ENCODE measurements around the gene MRE11. TPM values are rescaled to one million over a fixed set of nuclear protein-coding genes. Genes with fewer than 3 reads are reported as not detected.
"Not testable (repeated sequence)": the region's sequence is repeated elsewhere in the genome, so short reads cannot be mapped to it uniquely, and the experiment has no call there.

MRE11 gene
- total and polyA plus RNA-seq, 7 donors: 1.9 to 9.0 (median 7.9) TPM

- Histone ChIP-seq H3K27me3 (ENCODE audit: insufficient read depth in 3 of 3, low read length in 2 of 3) (peaks cover 5 to 35% (median 20%) of the 10 kb centered on the region in 3 donors), H3K4me3 (no peak overlapping the region), H3K36me3 (ENCODE audit: insufficient read depth in 1 of 2, low read depth in 1 of 2) (no peaks in the 10 kb centered on the region), H3K27ac (no peak overlapping the region), H3K4me1 (peaks cover 7% of the 10 kb centered on the region), H3K9me3 (no peaks in the 10 kb centered on the region)
- no peak for TF ChIP-seq CTCF (IDR thresholded peaks at IDR 0.05)
- intact Hi-C loops (cut with DNase I): no loop called here
- DNase-seq (no peak), ATAC-seq (no peak)
- WGBS, 3 donors: 7 to 17% (median 16%) methylated on average over 4 of the region's 4 CpGs
These were observed 93.2 kb downstream of the MRE11 start for GRCh38 chr11:94400457-94400838.

GRCh38 chr11:94400050-94400449, 93.6 kb downstream of the MRE11 start:
- 54 to 67% (median 60%) methylated on average over 4 of the region's 4 CpGs for WGBS, 3 donors
- Histone ChIP-seq H3K4me1 (peaks cover 7% of the 10 kb centered on the region), H3K4me3 (no peak overlapping the region), H3K27ac (no peak overlapping the region), H3K27me3 (ENCODE audit: insufficient read depth in 3 of 3, low read length in 2 of 3) (peaks cover 5 to 37% (median 20%) of the 10 kb centered on the region in 3 donors), H3K9me3 (no peaks in the 10 kb centered on the region), H3K36me3 (ENCODE audit: insufficient read depth in 1 of 2, low read depth in 1 of 2) (no peaks in the 10 kb centered on the region)
- no peak for TF ChIP-seq CTCF (IDR thresholded peaks at IDR 0.05)
- no peak for ATAC-seq
- DNase-seq: no peak
- intact Hi-C loops (cut with DNase I): no loop called here

- intact Hi-C loops (cut with DNase I): no loop called here
- H3K4me3 ChIP-seq: no peak overlapping the region
- WGBS, 3 donors: 75 to 82% (median 81%) methylated on average over 5 of the region's 5 CpGs
- H3K4me1 ChIP-seq: peaks cover 7% of the 10 kb centered on the region
- no peak for TF ChIP-seq CTCF (IDR thresholded peaks at IDR 0.05)
- no peaks in the 10 kb centered on the region for H3K9me3 ChIP-seq
- DNase-seq (no peak), ATAC-seq (no peak)
- H3K36me3 ChIP-seq (ENCODE audit: insufficient read depth in 1 of 2, low read depth in 1 of 2): no peaks in the 10 kb centered on the region
- peaks cover 5 to 37% (median 18%) of the 10 kb centered on the region in 3 donors for H3K27me3 ChIP-seq (ENCODE audit: insufficient read depth in 3 of 3, low read length in 2 of 3)
- no peak overlapping the region for H3K27ac ChIP-seq
These were observed 95.5 kb downstream of the MRE11 start for GRCh38 chr11:94398101-94398500.

- H3K9me3 ChIP-seq: no peaks in the 10 kb centered on the region
- H3K27me3 ChIP-seq (ENCODE audit: insufficient read depth in 3 of 3, low read length in 2 of 3): peaks cover 5 to 27% (median 8%) of the 10 kb centered on the region in 3 donors
- H3K27ac ChIP-seq: no peak overlapping the region
- WGBS, 3 donors: 81 to 89% (median 87%) methylated on average over 5 of the region's 5 CpGs
- H3K4me1 ChIP-seq: peaks cover 4% of the 10 kb centered on the region
- intact Hi-C loops (cut with DNase I): no loop called here
- H3K36me3 ChIP-seq (ENCODE audit: insufficient read depth in 1 of 2, low read depth in 1 of 2): no peaks in the 10 kb centered on the region
- no peak overlapping the region for H3K4me3 ChIP-seq
- no peak for DNase-seq
- ATAC-seq: no peak
- TF ChIP-seq CTCF (IDR thresholded peaks at IDR 0.05): no peak
These were observed 97.4 kb downstream of the MRE11 start for GRCh38 chr11:94396282-94396681.

GRCh38 chr11:94391937-94392336, 101.7 kb downstream of the MRE11 start:
- H3K27me3 ChIP-seq (ENCODE audit: insufficient read depth in 3 of 3, low read length in 2 of 3); H3K4me3 ChIP-seq; DNase-seq; H3K27ac ChIP-seq; ATAC-seq; intact Hi-C loops (cut with DNase I); H3K9me3 ChIP-seq; H3K36me3 ChIP-seq (ENCODE audit: insufficient read depth in 1 of 2, low read depth in 1 of 2); H3K4me1 ChIP-seq: not testable (repeated sequence)
- 76 to 100% (median 94%) methylated on average over 4 of the region's 4 CpGs for WGBS, 3 donors

Data from psoas muscle (tissue), 8 donors.